OCI-LY7 (cell line): Measurements from ENCODE around the gene FEZF2. TPM values are rescaled to one million over a fixed set of nuclear protein-coding genes. Genes with fewer than 3 reads are reported as not detected.

Experiments
- BruUV-seq: library from RNA; stranded (reverse); fragments of 400-500 nt; replicated peaks from 2 replicates; lab custom pipeline; 2021; lab: Mats Ljungman, UMichigan
- CTCF ChIA-PET: fragments of 300-600 bp; sonication (Branson Sonifier 250); formaldehyde crosslinking; loops from one replicate; lab custom pipeline; 2022; ENCODE audit warnings: antibody characterized with exemption; ENCODE audit not compliant: unreplicated experiment; lab: Charles Lee
- POLR2A ChIA-PET: fragments of 300-600 bp; sonication (Branson Sonifier 250); formaldehyde crosslinking; loops from one replicate; lab custom pipeline; 2022; ENCODE audit warnings: antibody characterized with exemption; lab: Charles Lee
- DNase-seq: peaks from one replicate; pipeline ENCODE4 v3.0.0-alpha.2; 2015; ENCODE audit warnings: low spot score
- H2AFZ ChIP-seq: fragments of 200-600 bp; sonication (generic), shearing (Covaris generic); 2 replicates; pipeline ENCODE4 v1.6.1; 2014; ENCODE audit warnings: mild to moderate bottlenecking, antibody characterized with exemption, low read length, moderate library complexity
- H3K27ac ChIP-seq: fragments of 200-600 bp; sonication (generic); 2 replicates; pipeline ENCODE4 v1.5.1; 2014; ENCODE audit warnings: mixed run types, low read depth, mild to moderate bottlenecking, moderate library complexity, low read length, inconsistent platforms; ENCODE audit not compliant: poor library complexity, severe bottlenecking
- H3K36me3 ChIP-seq: fragments of 200-600 bp; sonication (generic); 2 replicates; pipeline ENCODE4 v1.6.1; 2014; ENCODE audit warnings: mild to moderate bottlenecking, antibody characterized with exemption, low read length, moderate library complexity, mixed read lengths; ENCODE audit not compliant: insufficient read depth
- H3K4me1 ChIP-seq: fragments of 200-600 bp; sonication (generic); 2 replicates; pipeline ENCODE4 v1.5.1; 2014; ENCODE audit warnings: mild to moderate bottlenecking, low read length; ENCODE audit not compliant: insufficient read depth, poor library complexity, severe bottlenecking
- H3K4me2 ChIP-seq: fragments of 200-600 bp; sonication (generic); 2 replicates; pipeline ENCODE4 v1.6.1; 2014; ENCODE audit warnings: mild to moderate bottlenecking, low read length
- H3K4me3 ChIP-seq: fragments of 200-600 bp; sonication (generic); 2 replicates; pipeline ENCODE4 v1.5.1; 2014; ENCODE audit warnings: mild to moderate bottlenecking, low read depth, low read length; ENCODE audit not compliant: poor library complexity, severe bottlenecking
- H3K79me2 ChIP-seq: fragments of 200-600 bp; sonication (generic); 2 replicates; pipeline ENCODE4 v1.6.1; 2016; ENCODE audit warnings: low read depth, mild to moderate bottlenecking, low read length, moderate library complexity, mixed read lengths; ENCODE audit not compliant: insufficient read depth
- H3K9me2 ChIP-seq: fragments of 200-600 bp; sonication (generic); 2 replicates; pipeline ENCODE4 v1.6.1; 2016; ENCODE audit warnings: mild to moderate bottlenecking, low read length, mixed read lengths; ENCODE audit not compliant: insufficient read depth
- H3K9me3 ChIP-seq: fragments of 200-600 bp; sonication (generic); 2 replicates; pipeline ENCODE4 v1.6.1; 2014; ENCODE audit warnings: mild to moderate bottlenecking, mixed run types, low read length, mixed read lengths
- H4K20me1 ChIP-seq: fragments of 200-600 bp; sonication (generic); 2 replicates; pipeline ENCODE4 v1.6.1; 2014; ENCODE audit warnings: mild to moderate bottlenecking, antibody characterized with exemption, low read length, moderate library complexity, mixed read lengths; ENCODE audit not compliant: insufficient read depth
- EZH2phosphoT487 ChIP-seq: fragments of 200-600 bp; sonication (generic); IDR thresholded peaks from 2 replicates; pipeline ENCODE4 v1.6.1; 2018; ENCODE audit warnings: low read depth, borderline replicate concordance, mild to moderate bottlenecking, mixed run types, antibody characterized with exemption, low read length, moderate library complexity, mixed read lengths
- intact Hi-C: fragments of 100-400 bp; cut with micrococcal nuclease; formaldehyde crosslinking; loops from one replicate; pipeline ENCODE4 v1.10.0; 2022; ENCODE audit not compliant: unreplicated experiment
- total RNA-seq, 2 experiments: library from RNA; depleted of rRNA in 1 of 2; stranded (reverse); fragments of >200 nt in 1 of 2; shearing (Covaris generic) in 1 of 2; gene quantifications; 2 replicates each; pipeline ENCODE4 v1.2.3, GENCODE V29; 2014 to 2022
- TF ChIP-seq, protein P1 (sequence below): fragments of 200-600 bp; sonication (generic); conservative IDR thresholded peaks from 2 replicates; pipeline ENCODE4 v1.5.1; 2014; ENCODE audit warnings: mild to moderate bottlenecking, antibody characterized with exemption, low read length, moderate library complexity, mixed read lengths

The FEZF2 gene
- total RNA-seq, 2 experiments from 2014 or later = not detected

DNA sequence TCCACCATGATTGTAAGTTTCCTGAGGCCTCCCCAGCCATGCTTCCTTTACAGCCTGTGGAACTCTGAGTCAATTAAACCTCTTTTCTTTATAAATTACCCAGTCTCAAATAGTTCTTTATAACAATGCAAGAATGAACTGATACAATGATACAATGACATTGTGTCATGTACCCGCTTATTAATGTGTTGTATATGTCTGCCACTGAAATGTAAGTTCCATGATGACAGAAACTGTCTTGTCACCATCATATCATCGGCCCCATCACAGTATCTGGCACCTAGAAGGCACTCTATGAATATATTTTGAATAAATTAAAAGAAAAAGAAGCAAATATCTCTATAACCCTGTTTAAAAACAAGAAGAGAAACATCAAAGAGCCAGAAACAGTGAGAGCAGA, 29.6 kb downstream of the FEZF2 start:
- H3K9me2 ChIP-seq = no peaks in the 10 kb centered on the region
- no TSS peak for BruUV-seq
- H3K79me2 ChIP-seq = no peaks in the 10 kb centered on the region
- DNase-seq = no peak
- no peaks in the 10 kb centered on the region for H4K20me1 ChIP-seq
- no peaks in the 10 kb centered on the region for H3K36me3 ChIP-seq
- ChIA-PET POLR2A (no interaction called here), CTCF (no interaction called here)
- no peaks in the 10 kb centered on the region for H3K4me1 ChIP-seq
- TF ChIP-seq, protein P1, sequence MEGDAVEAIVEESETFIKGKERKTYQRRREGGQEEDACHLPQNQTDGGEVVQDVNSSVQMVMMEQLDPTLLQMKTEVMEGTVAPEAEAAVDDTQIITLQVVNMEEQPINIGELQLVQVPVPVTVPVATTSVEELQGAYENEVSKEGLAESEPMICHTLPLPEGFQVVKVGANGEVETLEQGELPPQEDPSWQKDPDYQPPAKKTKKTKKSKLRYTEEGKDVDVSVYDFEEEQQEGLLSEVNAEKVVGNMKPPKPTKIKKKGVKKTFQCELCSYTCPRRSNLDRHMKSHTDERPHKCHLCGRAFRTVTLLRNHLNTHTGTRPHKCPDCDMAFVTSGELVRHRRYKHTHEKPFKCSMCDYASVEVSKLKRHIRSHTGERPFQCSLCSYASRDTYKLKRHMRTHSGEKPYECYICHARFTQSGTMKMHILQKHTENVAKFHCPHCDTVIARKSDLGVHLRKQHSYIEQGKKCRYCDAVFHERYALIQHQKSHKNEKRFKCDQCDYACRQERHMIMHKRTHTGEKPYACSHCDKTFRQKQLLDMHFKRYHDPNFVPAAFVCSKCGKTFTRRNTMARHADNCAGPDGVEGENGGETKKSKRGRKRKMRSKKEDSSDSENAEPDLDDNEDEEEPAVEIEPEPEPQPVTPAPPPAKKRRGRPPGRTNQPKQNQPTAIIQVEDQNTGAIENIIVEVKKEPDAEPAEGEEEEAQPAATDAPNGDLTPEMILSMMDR = no peak
- no peak for TF ChIP-seq EZH2phosphoT487
- H3K4me2 ChIP-seq = no peak overlapping the region
- no peaks in the 10 kb centered on the region for H3K9me3 ChIP-seq
- intact Hi-C loops = no loop called here
- H3K27ac ChIP-seq = no peak overlapping the region
- H2AFZ ChIP-seq = no peak overlapping the region
- H3K4me3 ChIP-seq = no peak overlapping the region

DNA sequence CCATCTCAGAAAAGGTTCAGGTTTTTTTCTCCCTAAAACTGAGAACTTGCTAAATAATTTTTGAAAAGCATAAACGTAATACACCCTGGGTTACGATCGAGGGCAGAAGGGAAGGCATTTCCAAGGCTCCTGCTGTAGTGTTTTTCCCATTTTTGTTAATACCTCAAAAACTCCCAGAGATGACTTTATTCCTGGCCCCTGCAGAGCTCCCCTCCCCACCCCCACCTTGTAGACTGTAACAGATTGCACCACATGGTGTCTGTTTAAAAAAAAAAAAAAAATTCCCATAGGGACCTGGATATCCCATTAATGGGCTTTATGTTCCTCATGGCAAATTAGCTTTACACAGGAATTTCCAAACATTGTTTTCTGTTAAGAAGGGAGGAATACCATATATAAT, 38.2 kb downstream of the FEZF2 start:
- H4K20me1 ChIP-seq = no peaks in the 10 kb centered on the region
- intact Hi-C loops = no loop called here
- H3K4me3 ChIP-seq = no peak overlapping the region
- CTCF ChIA-PET = no interaction called here
- TF ChIP-seq, protein P1 = no peak
- TF ChIP-seq EZH2phosphoT487 = no peak
- no peaks in the 10 kb centered on the region for H3K79me2 ChIP-seq
- H3K27ac ChIP-seq = no peak overlapping the region
- no peak overlapping the region for H3K4me2 ChIP-seq
- H3K4me1 ChIP-seq = no peaks in the 10 kb centered on the region
- no peaks in the 10 kb centered on the region for H3K9me3 ChIP-seq
- no peak overlapping the region for H2AFZ ChIP-seq
- POLR2A ChIA-PET = interaction anchor here (0.6 to 1.4 kb wide), 4 partner anchors 146 to 771 kb away, joined by 3 read pairs; no protein-coding TSS in a partner anchor
- BruUV-seq = no TSS peak
- H3K9me2 ChIP-seq = no peaks in the 10 kb centered on the region
- H3K36me3 ChIP-seq = no peaks in the 10 kb centered on the region
- no peak for DNase-seq

DNA sequence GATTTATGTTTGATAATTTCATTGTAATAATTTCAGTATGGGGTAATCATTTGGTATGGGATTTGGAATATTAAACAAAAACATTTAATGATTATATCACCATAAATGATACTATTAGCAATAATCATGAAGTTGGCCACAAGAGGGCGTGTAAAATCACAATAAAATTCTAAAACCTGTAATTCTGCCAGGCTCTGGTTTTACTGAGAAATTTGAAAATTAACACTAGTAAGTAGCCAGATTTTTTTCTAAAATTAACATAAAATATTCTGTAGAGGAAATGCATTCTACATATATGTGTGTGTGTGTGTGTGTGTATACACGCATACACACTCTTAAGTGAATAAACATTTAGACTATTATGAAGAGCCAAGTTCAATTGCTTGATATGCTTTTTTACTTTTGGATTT, 40.5 kb downstream of the FEZF2 start:
- Histone ChIP-seq H3K9me3 (no peaks in the 10 kb centered on the region), H3K4me3 (no peak overlapping the region), H3K4me1 (no peaks in the 10 kb centered on the region), H3K79me2 (no peaks in the 10 kb centered on the region), H3K27ac (no peak overlapping the region), H3K36me3 (no peaks in the 10 kb centered on the region), H2AFZ (no peak overlapping the region), H3K4me2 (no peak overlapping the region), H3K9me2 (no peaks in the 10 kb centered on the region), H4K20me1 (no peaks in the 10 kb centered on the region)
- peak; percentile 50 for DNase-seq
- CTCF ChIA-PET = no interaction called here
- intact Hi-C loops = loop anchor here (1.0 kb wide), 1 partner anchor 225 kb away; no protein-coding TSS in a partner anchor
- TF ChIP-seq, protein P1 = peak; percentile 95
- TF ChIP-seq EZH2phosphoT487 = no peak
- POLR2A ChIA-PET = no interaction called here
- BruUV-seq = no TSS peak
